Midbrain (tissue), 1 donor: ENCODE data around the gene SLC22A23.
A peak's percentile ranks its signal among the peaks of the same experiment; 100 is the strongest.

Source experiments
- DNase-seq: peaks from one replicate; lab custom pipeline; 2025; lab: John Stamatoyannopoulos, UW

The SLC22A23 gene

DNA sequence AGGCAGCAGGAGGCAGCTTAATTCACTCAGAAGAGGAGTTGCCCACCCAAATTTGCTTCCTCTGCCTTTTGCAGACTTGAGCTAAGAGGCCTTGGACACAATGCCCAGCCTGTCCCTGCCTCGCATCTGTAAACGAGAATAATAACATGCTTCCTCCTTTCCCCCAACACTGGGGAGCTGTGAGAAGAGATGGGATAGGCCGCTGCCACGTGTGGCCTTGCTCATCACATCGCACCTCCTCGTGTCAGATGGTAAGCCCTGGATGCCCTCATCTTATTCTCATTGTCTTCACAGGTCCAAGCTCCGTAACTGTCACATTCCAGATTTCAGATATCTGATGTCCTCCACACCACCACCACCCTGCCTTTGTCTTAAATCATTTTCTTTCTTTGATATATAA is 216.3 kb downstream of the SLC22A23 start:
- DNase-seq, result no peak

DNA sequence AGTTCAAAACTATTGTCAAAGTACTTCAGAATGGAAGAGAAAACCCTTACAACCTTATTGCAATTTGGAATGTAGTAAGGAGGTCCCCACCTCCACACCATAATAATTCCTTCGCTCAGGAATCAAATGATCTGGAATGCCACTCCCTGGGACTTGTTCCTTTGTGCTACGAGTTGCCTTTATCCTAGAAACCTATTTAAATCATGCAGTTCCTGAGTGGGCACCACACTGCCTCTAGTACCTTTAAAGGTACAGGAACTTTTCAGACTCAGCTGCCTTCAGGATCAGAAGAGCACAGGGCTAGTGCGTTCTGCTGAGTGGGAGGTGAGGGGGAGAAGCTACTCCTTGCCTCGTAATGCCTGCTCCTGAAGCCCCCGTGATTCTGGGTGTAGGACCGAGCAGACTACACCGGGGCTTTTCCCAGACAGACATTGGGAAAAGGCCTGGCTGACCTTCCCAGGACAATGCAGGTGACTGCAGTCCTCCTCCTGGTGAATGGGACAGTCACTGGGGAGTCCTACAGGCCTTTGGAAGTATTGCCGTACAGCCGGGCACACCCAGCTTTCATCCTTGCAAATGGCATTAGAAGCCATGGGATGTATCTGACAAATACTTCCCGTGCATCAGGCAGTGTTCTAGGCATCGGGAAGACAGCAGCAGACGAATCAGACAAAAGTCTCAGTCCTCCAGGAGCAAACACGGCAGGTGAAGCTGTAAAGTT is 217.6 kb downstream of the SLC22A23 start:
- no peak for DNase-seq

GRCh38 chr6:3237761-3238662 is 218.8 kb downstream of the SLC22A23 start:
- no peak for DNase-seq

DNA sequence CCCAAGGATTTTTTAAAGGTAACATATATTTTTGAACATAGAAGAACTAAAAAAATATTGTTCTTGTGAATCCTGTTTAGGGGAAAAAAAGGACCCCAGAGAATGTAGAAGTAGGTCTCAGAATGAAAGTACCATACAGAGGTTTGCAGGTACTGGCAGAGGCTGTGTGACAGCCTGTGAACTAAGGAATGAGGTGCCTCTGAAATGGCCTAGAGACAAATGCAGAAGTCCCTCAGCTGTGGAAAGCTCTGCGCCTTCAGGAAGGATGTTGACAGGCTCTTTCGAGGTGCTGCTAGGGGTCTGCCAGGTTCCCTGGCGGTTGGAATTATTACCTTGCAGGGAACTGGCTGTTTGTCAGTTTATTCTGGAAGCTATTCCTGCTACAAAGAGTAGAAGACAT is 220.8 kb downstream of the SLC22A23 start:
- no peak for DNase-seq

- DNase-seq, result no peak
These were observed 221.4 kb downstream of the SLC22A23 start for GRCh38 chr6:3235486-3235885.

GRCh38 chr6:3233904-3234303 is 222.9 kb downstream of the SLC22A23 start:
- DNase-seq, result no peak

DNA sequence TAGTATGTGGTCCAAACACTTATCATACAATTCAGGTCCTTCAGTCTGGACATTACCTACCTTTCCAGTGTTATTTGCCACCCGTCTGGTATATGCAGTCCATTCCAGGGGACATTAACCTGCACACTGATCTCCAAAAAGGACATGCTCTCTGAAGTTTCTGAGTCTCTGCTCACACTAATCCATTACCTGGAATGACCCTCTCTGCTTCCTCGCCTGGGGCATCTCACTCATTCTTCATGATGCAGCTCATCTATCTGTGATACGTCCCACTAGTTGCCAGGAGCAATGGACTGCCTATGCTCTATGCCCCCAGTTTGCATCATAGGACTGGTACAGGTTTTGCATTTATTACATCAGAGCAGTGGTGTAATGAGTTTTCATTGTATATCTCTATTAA is 223.5 kb downstream of the SLC22A23 start:
- no peak for DNase-seq

DNA sequence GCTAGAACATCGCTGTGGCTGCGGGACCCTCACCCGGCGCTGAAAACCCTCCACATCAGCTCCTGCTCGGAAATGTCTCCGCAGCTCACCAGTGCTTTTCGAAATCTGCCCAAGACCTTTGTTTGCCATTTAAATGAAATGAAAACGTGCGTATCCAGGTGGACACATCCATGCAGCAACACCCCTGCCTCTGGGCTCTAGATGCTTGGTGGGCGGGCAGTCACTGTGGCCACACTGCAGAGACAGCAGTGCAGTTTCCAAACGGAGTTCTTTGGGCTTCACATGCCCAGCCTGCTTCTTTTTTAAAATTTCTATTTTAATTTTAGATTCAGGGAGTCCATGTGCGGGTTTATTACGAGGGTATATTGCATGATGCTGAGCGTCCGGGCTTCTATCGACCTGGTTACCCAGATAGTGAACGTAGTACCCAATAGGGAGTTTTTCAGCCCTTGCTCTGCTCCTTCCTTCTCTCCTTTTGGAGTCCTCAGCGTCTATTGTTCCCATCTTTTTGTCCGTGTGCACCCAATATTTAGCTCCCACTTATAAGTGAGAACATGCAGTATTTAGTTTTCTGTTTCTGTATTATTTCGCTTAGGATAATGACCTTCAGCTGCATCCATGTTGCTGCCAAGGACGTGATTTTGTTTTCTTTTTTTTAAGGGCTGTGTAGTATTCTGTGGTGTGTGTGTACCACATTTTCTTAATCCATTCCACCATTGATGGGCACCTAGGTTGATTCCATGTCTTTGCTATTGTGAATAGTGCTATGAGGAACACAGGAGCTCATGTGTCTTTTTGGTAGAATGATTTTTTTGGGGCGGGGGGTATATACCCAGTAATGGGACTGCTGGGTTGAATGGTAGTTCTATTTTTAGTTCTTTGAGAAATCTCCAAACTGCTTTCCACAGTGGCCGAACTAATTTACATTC is 224.6 kb downstream of the SLC22A23 start:
- peak; percentile 66 for DNase-seq

DNA sequence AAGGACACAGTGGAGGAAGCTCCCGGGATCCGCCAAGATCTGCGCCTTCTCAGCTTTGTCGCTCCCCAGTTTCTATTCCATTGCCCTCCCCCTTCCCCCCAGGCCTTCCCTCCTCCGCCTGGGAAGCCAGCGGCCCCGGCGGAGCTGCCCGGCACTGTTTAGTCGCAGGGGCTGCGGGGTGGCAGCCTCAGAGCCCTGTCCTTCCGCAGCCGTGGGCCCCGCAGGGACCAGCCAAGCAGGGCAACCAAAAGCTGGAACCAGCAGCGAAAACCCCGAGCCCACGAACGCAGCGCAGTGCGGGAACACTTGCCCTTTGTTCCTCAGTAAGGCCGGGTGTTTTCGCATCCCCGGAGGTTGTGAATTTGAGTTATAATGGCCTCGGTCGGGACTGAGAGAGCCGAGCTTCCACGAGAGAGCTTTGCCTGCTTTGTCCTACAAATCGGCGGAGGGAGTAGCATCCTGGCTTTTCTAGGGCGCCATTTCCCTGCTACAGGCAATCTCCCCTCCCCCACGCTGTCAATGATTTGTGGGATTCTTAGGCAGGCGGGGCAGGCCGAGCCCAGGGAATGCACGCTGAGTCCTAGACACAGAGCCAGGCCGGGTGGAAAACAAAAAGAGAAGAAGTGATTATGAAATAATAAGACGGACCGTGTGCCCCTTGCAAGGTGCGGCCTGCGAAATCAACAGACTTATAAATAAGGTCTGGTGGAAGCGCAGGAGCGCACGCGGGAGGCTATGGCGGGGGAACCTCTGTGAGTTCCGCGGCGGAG is 225.4 kb downstream of the SLC22A23 start:
- peak; percentile 76 for DNase-seq

DNA sequence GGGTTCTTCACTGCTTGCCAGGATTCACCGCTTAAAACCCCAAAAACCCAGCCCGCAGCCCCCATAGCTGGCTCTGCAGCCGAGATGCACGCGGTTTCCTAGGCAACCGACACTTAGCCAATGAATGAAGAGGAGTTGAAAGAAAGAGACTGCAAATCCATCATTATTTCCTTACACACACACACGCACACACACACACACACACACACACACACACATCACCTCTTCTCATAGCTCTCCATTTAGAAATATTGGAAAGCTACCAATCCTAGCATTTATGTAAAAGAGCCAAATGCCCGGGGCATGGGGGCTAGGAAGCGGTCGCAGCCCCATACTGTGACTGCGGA is 226.0 kb downstream of the SLC22A23 start:
- DNase-seq, result peak; percentile 61

GRCh38 chr6:3230256-3230882 is 226.5 kb downstream of the SLC22A23 start:
- peak; percentile 61 for DNase-seq

DNA sequence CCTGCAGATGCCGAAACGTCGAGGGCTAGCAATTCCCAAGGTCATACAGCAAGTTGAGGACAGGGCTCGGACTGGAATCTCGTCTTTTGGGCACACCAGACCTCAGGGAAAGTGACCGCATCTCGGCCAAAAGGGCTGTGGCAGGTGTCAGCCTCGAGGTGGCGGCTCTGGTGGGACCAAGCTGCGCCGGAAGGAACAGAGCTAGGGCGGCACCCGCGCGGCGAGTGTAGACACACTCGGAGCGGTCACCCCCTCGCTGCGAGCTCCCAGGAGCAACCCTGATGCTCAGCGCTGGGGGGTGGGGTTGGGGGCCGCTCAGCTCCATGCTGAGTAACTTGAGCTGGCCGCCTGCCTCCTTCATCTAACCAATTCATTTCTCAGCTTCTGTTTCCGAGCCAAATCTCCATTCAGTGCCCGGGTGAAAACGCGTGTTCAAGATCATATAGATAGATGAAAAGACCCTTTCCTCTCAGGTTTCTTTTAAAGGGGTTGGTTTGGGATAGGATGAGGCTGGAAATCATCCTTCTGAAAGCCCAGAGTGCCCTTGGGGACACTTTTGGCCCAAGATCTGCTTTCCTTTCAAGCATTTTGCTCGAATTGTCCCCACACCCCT is 227.2 kb downstream of the SLC22A23 start:
- peak; percentile 58 for DNase-seq

DNA sequence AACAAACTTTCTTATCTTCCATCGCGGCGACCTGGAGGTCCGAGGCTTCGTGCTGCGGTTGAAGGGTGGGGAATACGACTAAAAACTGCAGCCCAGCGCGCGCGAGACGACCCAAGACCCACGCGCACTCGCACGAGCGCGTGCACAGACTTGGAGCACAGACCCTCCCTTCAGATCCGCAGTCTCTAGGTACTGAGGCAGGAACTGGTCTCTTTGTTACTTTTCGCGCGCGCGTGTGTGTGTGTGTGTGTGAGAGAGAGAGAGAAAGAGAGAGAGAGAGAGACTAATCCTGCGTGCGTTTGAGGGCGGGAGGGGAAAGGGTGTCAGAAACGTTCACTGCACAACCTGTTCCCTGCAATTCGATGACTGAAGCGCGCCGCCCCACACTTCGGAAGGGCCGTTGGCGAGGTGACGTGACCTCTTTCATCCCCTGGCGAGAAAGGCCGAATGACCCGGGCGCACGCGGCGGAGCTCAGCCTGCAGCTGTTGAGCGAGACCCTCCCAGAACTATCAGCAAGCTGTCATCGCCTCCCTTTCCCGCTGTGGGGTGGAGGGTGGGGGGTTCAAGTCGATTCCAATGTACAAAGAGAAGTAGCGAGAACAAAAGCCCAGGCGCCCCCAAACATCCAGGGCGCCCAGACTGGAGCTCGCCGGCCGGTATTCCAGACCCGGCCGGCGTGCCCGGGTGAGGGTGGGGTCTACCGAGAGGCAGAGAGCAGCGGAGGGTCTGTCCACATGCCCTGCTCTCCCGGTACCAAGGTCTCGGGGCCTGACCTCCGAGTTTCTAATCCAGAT is 227.9 kb downstream of the SLC22A23 start:
- no peak for DNase-seq

DNA sequence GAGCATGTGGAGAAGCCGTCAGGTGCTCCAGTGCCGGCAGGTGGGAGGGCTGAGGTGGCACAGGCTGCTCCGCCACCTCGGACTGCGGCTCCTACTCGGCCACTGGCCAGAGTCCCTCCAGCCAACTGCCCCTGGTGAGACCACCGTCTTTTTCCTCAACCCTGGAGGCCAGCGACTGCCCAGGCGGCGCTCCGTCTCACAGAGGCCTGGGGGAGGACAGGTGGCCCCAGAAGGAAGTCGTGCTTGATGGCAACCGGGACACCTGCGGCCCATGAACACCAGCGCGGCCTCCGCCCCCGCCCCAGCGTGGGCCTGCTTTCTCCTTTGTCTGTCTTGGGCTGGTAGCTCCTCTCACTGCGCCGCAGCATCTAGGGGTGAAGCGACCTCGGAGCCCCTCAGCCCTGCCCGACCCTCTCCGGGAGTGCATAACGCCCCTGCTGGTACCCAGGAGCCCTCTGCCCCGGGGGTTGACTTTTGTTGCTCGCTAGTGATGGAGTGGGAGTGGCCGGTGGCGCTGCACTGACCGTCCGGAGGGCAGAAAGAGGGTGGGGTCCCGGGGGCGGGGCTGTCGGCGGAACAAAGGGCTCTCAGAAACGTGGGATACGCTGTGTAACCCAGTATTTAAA is 228.7 kb downstream of the SLC22A23 start:
- no peak for DNase-seq

DNA sequence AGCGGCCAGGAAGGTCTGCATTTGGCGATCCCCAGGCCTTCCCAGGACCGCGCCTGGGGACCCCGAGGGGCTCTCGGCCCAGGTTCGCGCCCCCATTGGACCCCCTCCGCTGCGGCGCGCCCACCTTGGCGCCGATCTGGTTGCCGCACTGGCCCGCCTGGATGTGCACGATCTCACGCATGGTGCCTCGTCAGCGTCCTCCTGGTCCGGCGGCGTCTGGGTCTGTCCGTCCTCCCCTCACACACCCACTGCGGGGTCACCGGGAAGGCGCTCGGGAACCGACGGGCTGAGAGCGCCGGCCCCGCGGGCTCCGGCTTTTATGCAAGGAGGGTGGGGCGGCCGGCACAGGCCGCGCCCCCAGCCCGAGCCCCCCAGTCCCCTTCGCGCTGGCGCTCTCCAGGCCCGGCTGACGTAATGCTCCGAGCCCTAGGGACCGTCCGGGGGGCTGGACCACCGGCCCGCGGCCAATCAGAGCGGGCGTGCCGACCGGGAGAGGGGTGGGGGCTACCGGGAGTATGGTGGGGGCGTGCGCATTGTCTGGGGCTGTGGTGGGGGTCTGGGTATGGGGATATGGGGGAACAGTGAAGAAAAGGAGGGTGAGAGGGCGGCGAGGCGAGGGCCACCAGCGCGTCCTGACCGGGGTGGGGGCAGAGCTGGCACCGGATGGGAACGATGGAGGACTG is 229.3 kb downstream of the SLC22A23 start, which contains the start of gene TUBB2B:
TSS of gene TUBB2B (minus strand) at position 291 of the 683 bp plus-strand sequence. CDS start at position 181, 110 bp downstream.
- peak; percentile 83 for DNase-seq

GRCh38 chr6:3226481-3227362 is 230.1 kb downstream of the SLC22A23 start:
- DNase-seq, result peak; percentile 66

- no peak for DNase-seq
These were observed 230.8 kb downstream of the SLC22A23 start for GRCh38 chr6:3226042-3226441.
